Measurements from ENCODE around the gene NDUFA9. TPM values are rescaled to one million over a fixed set of nuclear protein-coding genes. Genes with fewer than 3 reads are reported as not detected.

NDUFA9 gene
- 65.9 and 80.9 TPM in 2 replicates for total RNA-seq

DNA sequence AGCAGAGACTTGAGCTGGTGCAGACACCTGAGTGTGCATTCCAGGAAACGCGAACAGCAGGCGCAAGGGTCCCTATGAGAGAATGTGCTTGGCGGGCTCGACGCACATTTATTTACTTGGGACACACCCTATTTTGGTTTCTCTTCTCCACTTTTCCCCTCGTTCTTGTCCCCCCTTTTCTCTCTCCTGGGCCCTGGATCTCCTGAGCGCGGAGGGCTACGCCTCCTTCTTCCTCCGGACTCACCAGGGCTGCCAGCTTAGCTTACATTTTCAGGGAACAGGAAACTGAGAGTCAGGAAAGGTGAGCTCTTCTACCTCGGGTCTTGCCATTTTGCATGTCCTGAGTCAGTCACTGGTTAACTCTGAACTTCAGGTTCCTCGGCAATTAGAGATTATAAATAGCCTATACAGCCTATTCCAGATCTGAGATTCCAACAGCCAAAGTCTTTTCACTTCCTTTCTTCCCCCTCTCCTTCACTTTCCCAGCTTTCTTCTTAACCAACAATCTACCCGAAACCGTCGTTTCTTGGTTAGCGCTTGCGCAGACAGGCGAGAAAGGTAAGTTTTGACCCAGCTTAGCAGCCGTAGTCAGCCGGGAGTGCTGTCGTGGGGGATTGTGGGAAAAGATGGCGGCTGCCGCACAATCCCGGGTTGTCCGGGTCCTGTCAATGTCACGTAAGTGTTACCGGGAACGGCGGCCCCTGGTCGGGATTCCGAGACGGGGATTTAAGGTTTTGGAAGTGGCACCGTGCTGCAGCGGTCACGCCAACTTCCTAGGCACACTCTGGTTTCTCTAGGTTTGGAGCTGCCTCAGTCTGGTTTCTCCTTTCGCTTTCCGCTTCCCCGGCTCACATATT lies at the start of gene NDUFA9, which contains the start of gene AKAP3:
Gene NDUFA9, plus strand, starts transcription at position 614 of the 857 bp plus-strand sequence. Its CDS starts 13 bp downstream, at position 627.
Gene AKAP3, minus strand, starts transcription at position 551 of the 857 bp plus-strand sequence. CDS start 10,855 bp downstream, outside the sequence.

Other genes with a start within 250 kb of the NDUFA9 start
- not detected in 2 replicates for gene FGF6, start 203.3 kb upstream of the NDUFA9 start, total RNA-seq
- 14.7 and 21.9 TPM in 2 replicates for gene RAD51AP1, start 110.2 kb upstream of the NDUFA9 start, total RNA-seq
- gene DYRK4, start 86.9 kb upstream of the NDUFA9 start, total RNA-seq = 77.0 and 89.5 TPM in 2 replicates
- 0.67 and 1.3 TPM in 2 replicates for gene AKAP3, start 63 bp upstream of the NDUFA9 start, total RNA-seq
- gene GALNT8, start 71.3 kb downstream of the NDUFA9 start, total RNA-seq = 0.15 and 0.17 TPM in 2 replicates

All from bronchus fibroblast of lung (primary cell).